D341Med (cell line): Measurements from ENCODE around the gene PKIG.
"Not testable (repeated sequence)": the region's sequence is repeated elsewhere in the genome, so short reads cannot be mapped to it uniquely, and the experiment has no call there.

Source experiments
- DNase-seq: peaks from one replicate; pipeline ENCODE4 v3.0.0; 2012; ENCODE audit warnings: low spot score

PKIG gene

DNA sequence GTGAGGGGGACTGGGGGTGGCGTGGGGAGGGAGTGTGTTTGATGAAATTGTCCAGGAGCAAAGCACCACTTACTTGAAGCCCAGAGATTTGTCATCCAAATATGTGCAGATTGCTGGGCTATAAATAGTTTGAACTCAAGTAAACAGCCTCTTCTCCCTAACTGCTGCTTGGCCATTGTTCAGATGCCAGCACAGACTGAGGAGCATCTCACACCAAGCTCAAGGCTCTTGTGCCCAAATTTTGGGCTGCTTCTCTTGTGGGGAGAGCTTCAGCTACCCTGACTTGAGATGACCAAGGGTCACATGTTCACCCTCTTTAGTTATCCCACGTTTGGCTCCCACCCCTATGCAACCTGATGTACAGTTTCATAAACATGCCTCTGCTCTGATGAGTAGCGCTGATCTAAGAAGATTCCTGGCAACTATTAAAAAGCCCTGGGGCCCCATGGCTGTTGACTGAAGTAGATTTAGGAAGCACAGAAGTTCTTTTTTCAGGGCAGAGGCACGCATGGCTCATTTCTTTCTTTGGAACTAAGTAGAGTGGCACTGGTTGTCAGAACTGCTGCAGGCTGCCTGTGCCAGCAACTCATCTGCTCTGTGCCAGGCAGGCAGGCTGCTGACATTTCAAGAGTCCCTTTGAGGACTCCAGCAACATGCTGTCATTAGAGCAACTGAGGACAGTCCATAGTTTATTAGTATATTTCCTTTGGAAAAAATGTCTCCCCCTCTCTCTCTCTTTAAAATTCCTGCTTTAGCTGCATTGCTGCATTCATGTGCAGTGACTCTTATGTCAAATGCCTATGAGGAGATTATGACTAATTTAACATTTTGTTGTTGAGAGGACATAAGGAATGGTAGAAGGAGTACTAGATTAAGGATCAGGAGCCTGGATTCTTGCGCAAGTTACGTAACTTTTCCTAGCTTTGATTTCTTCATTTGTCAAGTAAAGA, 9.6 kb upstream of the PKIG start:
- no peak for DNase-seq

DNA sequence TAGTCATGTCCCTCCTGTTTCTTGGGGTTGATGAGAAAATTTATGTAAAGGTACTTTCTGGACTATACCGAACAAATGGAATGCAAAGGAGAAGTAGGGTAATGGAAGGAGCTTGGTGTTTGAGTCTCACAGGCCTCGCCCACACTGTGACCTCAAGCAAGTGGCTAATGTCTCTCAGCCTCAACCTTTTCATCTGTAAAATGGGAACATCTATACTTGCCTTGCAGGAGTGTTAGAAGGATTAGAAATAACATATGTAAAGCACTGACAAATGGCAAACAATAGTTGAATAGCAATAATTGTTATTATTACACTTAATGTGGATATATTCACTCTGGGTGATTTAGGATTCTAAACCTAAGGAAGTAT, 8.9 kb upstream of the PKIG start:
- no peak for DNase-seq

- DNase-seq, result no peak
Measured at GRCh38 chr20:44574372-44574771, 8.0 kb upstream of the PKIG start.

DNA sequence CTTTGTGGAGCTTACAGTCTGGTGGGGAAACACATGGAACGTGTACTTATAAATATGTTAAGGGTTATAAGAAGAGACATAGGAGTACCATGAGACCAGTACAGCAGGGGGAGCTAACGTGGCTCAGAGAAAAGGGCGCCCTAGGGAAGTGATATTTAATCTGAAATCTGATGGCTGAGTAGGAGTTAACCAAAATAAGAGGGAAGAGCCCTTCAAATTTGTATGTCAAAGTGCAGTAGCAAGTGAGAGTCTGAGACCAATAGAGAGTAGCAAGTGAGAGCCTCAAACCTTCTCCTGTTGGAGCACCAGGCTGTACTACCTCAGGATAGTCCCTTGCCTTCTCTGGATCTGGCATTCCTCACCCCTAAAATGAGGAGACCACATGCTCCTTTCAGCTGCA, 6.1 kb upstream of the PKIG start:
- no peak for DNase-seq

GRCh38 chr20:44579313-44580081, 2.9 kb upstream of the PKIG start:
- no peak for DNase-seq

- DNase-seq, result no peak
Measured at GRCh38 chr20:44580581-44581268, 1.7 kb upstream of the PKIG start.

GRCh38 chr20:44581515-44581914, 864 bp upstream of the PKIG start:
- no peak for DNase-seq

- DNase-seq, result no peak
Measured at GRCh38 chr20:44583157-44583556, 778 bp downstream of the PKIG start.

DNA sequence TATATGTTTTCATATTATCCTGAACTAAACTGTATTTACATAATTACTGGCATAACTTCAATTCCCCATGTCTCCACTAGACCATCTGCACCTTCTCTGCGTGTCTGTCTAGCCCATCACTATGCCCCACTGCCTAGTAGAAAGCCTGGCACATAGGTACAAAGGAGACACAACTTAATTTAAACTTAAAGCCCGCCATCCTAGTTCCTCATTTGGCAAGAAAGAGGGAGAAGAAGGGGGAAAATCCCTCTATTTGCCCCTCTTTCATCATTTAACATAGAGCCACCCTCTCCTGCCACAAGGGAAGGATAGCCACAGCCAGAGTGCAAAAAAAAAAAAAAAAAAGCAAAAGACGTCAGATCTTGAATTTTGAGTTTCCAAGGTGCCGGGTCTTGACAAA, 1.8 kb downstream of the PKIG start:
- DNase-seq, result no peak

DNA sequence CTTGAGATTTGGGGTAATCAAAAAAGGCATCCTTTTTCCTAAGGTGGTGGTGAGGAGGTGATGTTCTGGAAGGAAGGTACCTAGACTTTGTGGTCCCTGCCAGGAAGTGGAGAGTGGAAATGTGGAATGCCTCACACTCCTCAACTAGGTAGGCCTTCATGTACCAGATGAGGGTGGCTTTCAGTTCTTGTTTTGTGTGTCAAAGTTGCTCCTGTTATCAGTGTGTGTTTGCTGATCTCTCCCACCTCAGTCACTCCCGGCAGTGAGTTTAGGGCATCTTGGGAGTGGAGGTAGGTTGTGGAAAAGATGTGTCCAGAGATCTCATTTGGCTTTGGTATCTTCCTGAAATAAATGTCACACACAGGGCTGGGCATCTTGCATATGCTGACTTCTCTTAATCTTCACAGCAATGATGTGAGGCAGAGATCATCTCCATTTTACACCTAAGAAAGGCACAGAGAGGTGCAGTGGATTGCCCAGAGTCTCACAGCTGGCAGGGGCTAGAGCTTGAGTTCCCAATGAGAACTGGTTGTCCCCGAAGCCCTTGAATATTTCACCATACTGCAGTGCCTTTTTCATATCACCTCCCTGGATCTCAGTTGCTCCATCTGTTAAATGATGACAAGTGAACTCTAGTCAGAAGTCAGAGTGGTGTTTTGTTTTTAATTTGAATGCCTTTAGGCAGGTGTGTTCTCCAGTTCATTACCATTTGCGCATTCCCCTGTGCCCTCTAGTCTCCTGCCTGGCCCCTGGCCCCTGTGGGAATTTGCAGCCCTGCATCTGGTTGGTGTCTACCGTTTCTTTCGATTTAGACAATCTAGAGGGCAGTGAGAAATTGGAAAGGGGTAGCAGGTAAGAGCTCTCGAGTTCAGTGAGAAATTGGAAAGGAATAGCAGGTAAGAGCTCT, 2.9 kb downstream of the PKIG start:
- no peak for DNase-seq

GRCh38 chr20:44586289-44586911, 4.0 kb downstream of the PKIG start:
- DNase-seq, result no peak

GRCh38 chr20:44587035-44587980, 4.9 kb downstream of the PKIG start:
- DNase-seq, result no peak

DNA sequence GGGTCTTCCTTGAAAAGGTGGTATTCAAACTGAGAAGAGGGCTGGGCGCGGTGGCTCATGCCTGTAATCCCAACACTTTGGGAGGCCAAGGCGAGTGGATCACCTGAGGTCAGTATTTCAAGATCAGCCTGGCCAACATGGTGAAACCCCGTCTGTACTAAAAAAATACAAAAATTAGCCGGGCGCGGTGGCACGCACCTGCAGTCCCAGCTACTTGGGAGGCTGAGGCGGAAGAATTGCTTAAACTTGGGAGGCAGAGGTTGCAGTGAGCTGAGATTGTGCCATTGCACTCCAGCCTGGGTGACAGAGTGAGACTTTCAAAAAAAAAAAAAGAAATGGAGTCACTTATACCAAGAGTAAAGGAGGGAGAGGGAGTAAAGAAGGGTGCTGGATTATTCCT, 5.9 kb downstream of the PKIG start:
- not testable (repeated sequence) for DNase-seq

GRCh38 chr20:44589537-44589936, 7.2 kb downstream of the PKIG start:
- DNase-seq, result no peak

DNA sequence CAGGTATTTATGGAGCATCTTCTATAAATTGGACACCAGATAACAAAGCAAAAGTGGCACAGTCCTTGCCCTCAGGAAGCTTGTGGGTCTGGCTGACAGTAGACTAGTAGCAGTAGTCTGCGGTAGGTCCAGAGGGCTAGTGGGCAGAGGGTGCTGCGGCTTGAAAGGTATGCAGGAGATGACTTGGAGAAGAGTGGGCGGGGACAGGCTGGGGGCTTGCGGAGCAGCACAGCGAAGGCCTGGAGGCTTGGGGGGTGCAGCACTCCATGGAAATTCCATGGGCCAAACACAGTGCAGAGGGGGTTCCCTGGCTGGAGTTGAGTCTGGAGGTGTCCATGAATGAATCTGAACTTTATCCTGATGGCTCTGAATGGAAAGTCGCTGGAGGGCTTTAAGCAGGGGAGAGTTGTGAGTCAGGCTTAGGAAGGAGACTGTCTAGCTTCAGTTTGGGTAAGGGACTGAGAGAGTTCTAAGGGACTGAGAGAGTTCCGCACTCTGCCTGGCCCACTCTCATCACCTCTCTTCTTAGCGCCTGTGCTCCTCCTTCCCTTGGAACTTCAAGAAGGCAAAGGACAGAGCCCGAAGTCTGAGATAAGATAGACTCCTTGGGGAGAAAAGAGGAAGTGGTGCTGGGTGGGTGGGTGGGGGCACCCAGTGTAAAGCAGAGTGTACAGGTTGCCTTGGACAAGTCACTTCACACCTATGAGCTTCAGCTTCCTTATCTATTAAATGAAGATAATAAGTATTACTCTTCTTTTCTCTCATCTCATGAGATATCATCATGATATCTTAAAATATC, 8.8 kb downstream of the PKIG start:
- no peak for DNase-seq

GRCh38 chr20:44592366-44592765, 10.0 kb downstream of the PKIG start:
- DNase-seq, result no peak

- no peak for DNase-seq
Measured at GRCh38 chr20:44593751-44594150, 11.4 kb downstream of the PKIG start.

- DNase-seq, result no peak
Measured at GRCh38 chr20:44594730-44595129, 12.4 kb downstream of the PKIG start.

- DNase-seq, result no peak
Measured at GRCh38 chr20:44596010-44596409, 13.6 kb downstream of the PKIG start.
